ENCODE results near the gene PTPN6. TPM values are rescaled to one million over a fixed set of nuclear protein-coding genes. Genes with fewer than 3 reads are reported as not detected.
A peak's percentile ranks its signal among the peaks of the same experiment; 100 is the strongest.

Gene PTPN6
- total RNA-seq, 1 donor from 2014 or later: 0.65 TPM

GRCh38 chr12:6952121-6952862 is 1.1 kb downstream of the PTPN6 start:
- Mint-ChIP-seq H3K27me3 (ENCODE audit: low read depth) (no peaks in the 10 kb centered on the region), H3K4me1 (ENCODE audit: low read depth) (peaks cover 20% of the 10 kb centered on the region), H3K4me3 (ENCODE audit: unreplicated experiment) (no peak overlapping the region), H3K27ac (ENCODE audit: unreplicated experiment) (no peak overlapping the region), H3K9me3 (ENCODE audit: low read depth) (no peaks in the 10 kb centered on the region), H3K36me3 (ENCODE audit: low read depth) (peaks cover 2% of the 10 kb centered on the region)
- no peak for TF ChIP-seq CTCF (IDR thresholded peaks at IDR 0.05)
- DNase-seq (ENCODE audit: low spot score): peak; percentile 92

GRCh38 chr12:6952863-6953441 is 1.8 kb downstream of the PTPN6 start:
- DNase-seq (ENCODE audit: low spot score): peak; percentile 67

GRCh38 chr12:6953442-6954315 is 2.5 kb downstream of the PTPN6 start:
- H3K27me3 Mint-ChIP-seq (ENCODE audit: low read depth): no peaks in the 10 kb centered on the region

More at GRCh38 chr12:6952863-6953441, 1.8 kb downstream of the PTPN6 start:
- H3K9me3 Mint-ChIP-seq (ENCODE audit: low read depth): no peaks in the 10 kb centered on the region
- no peak overlapping the region for H3K4me3 Mint-ChIP-seq (ENCODE audit: unreplicated experiment)
- no peaks in the 10 kb centered on the region for H3K36me3 Mint-ChIP-seq (ENCODE audit: low read depth)
- H3K27ac Mint-ChIP-seq (ENCODE audit: unreplicated experiment): no peak overlapping the region
- no peak for TF ChIP-seq CTCF (IDR thresholded peaks at IDR 0.05)
- peaks cover 20% of the 10 kb centered on the region for H3K4me1 Mint-ChIP-seq (ENCODE audit: low read depth)
- no peaks in the 10 kb centered on the region for H3K27me3 Mint-ChIP-seq (ENCODE audit: low read depth)

GRCh38 chr12:6954316-6955107 is 3.4 kb downstream of the PTPN6 start:
- no peak overlapping the region for H3K4me3 Mint-ChIP-seq (ENCODE audit: unreplicated experiment)
- H3K4me1 Mint-ChIP-seq (ENCODE audit: low read depth): peaks cover 26% of the 10 kb centered on the region
- H3K27ac Mint-ChIP-seq (ENCODE audit: unreplicated experiment): no peak overlapping the region
- TF ChIP-seq CTCF (IDR thresholded peaks at IDR 0.05): no peak
- no peaks in the 10 kb centered on the region for H3K27me3 Mint-ChIP-seq (ENCODE audit: low read depth)
- peak; percentile 81 for DNase-seq (ENCODE audit: low spot score)
- no peaks in the 10 kb centered on the region for H3K36me3 Mint-ChIP-seq (ENCODE audit: low read depth)
- H3K9me3 Mint-ChIP-seq (ENCODE audit: low read depth): no peaks in the 10 kb centered on the region

More at GRCh38 chr12:6953442-6954315, 2.5 kb downstream of the PTPN6 start:
- no peak for TF ChIP-seq CTCF (IDR thresholded peaks at IDR 0.05)
- Mint-ChIP-seq H3K4me3 (ENCODE audit: unreplicated experiment) (no peak overlapping the region), H3K4me1 (ENCODE audit: low read depth) (peaks cover 20% of the 10 kb centered on the region), H3K9me3 (ENCODE audit: low read depth) (no peaks in the 10 kb centered on the region), H3K27ac (ENCODE audit: unreplicated experiment) (no peak overlapping the region), H3K36me3 (ENCODE audit: low read depth) (no peaks in the 10 kb centered on the region)
- DNase-seq (ENCODE audit: low spot score): peak; percentile 78
